ENCODE data around the gene OR5H6. TPM values are rescaled to one million over a fixed set of nuclear protein-coding genes. Genes with fewer than 3 reads are reported as not detected.

The OR5H6 gene
- polyA plus RNA-seq, 1 donor (not counting 4 experiments of a cell fraction or from before 2014, with no cell fraction given) = not detected

DNA sequence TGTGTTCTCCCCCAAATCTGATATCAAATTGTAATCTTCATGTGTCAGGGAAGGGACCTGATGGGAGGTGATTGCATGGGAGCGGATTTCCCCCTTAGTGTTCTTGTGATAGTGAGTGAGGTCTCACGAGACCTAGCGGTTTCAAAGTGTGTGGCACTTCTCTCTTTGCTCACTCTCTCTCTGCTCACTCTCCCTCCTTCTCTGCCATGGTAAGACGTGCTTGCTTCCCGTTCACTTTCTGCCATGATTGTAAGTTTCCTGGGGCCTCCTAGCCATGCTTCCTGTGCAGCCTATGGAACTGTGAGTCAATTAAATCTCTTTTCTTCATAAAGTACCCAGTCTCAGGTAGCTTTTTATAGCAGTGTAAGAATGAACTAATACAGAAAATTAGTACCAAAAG is 30.6 kb upstream of the OR5H6 start:
- Histone ChIP-seq H2AFZ (ENCODE audit: control insufficient read depth, low read length) (no peak overlapping the region), H3K9me3 (ENCODE audit: control insufficient read depth, low read depth, low read length) (no peaks in the 10 kb centered on the region), H3K4me3 (ENCODE audit: control insufficient read depth in 2 of 3, extremely low read depth in 1 of 3, insufficient read depth in 2 of 3, low read depth in 1 of 3, low read length in 3 of 3) (no peak overlapping the region), H3K4me1 (ENCODE audit: control insufficient read depth, extremely low read depth, insufficient read depth, low read length) (no peaks in the 10 kb centered on the region), H3K79me2 (ENCODE audit: control insufficient read depth, insufficient read depth, low read length) (no peaks in the 10 kb centered on the region), H3K27ac (ENCODE audit: control insufficient read depth, insufficient read depth, low read length) (no peak overlapping the region), H3K9me1 (ENCODE audit: control insufficient read depth, extremely low read depth, insufficient read depth, low read length) (no peaks in the 10 kb centered on the region), H3K4me2 (ENCODE audit: control insufficient read depth, extremely low read depth, insufficient read depth, low read depth, low read length) (no peak overlapping the region), H3K36me3 (ENCODE audit: control insufficient read depth in 2 of 2, extremely low read depth in 1 of 2, insufficient read depth in 2 of 2, low read length in 2 of 2) (no peaks in the 10 kb centered on the region), H4K20me1 (ENCODE audit: control insufficient read depth, extremely low read depth, insufficient read depth, low read length) (no peaks in the 10 kb centered on the region), H3K27me3 (ENCODE audit: control insufficient read depth, extremely low read depth, insufficient read depth, low read length) (no peaks in the 10 kb centered on the region), H3K9ac (ENCODE audit: control insufficient read depth, extremely low read depth, insufficient read depth, low read length) (no peak overlapping the region)
- FAIRE-seq = no peak
- dilution Hi-C loops (cut with MboI; ENCODE audit: extremely low pct_ligation_motif_present, low sequenced_read_pairs) = no loop called here
- no peak for DNase-seq (ENCODE audit: low read depth, low spot score)
- TF ChIP-seq, protein P1, sequence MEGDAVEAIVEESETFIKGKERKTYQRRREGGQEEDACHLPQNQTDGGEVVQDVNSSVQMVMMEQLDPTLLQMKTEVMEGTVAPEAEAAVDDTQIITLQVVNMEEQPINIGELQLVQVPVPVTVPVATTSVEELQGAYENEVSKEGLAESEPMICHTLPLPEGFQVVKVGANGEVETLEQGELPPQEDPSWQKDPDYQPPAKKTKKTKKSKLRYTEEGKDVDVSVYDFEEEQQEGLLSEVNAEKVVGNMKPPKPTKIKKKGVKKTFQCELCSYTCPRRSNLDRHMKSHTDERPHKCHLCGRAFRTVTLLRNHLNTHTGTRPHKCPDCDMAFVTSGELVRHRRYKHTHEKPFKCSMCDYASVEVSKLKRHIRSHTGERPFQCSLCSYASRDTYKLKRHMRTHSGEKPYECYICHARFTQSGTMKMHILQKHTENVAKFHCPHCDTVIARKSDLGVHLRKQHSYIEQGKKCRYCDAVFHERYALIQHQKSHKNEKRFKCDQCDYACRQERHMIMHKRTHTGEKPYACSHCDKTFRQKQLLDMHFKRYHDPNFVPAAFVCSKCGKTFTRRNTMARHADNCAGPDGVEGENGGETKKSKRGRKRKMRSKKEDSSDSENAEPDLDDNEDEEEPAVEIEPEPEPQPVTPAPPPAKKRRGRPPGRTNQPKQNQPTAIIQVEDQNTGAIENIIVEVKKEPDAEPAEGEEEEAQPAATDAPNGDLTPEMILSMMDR (optimal IDR thresholded peaks at IDR 0.05 in 1 of 3, IDR thresholded peaks at IDR 0.05 in 1 of 3, conservative IDR thresholded peaks at IDR 0.05 in 1 of 3; ENCODE audit: extremely low read depth in 1 of 3, insufficient read depth in 2 of 3, low read length in 3 of 3) = no peak
- no peak for TF ChIP-seq EZH2 (IDR thresholded peaks at IDR 0.05; ENCODE audit: low read length)

GRCh38 chr3:98240131-98240530 is 23.9 kb upstream of the OR5H6 start:
- no peaks in the 10 kb centered on the region for H4K20me1 ChIP-seq (ENCODE audit: control insufficient read depth, extremely low read depth, insufficient read depth, low read length)
- no peak for TF ChIP-seq EZH2 (IDR thresholded peaks at IDR 0.05; ENCODE audit: low read length)
- TF ChIP-seq, protein P1 (optimal IDR thresholded peaks at IDR 0.05 in 1 of 3, IDR thresholded peaks at IDR 0.05 in 1 of 3, conservative IDR thresholded peaks at IDR 0.05 in 1 of 3; ENCODE audit: extremely low read depth in 1 of 3, insufficient read depth in 2 of 3, low read length in 3 of 3) = no peak
- H3K9me1 ChIP-seq (ENCODE audit: control insufficient read depth, extremely low read depth, insufficient read depth, low read length) = no peaks in the 10 kb centered on the region
- FAIRE-seq (no peak), DNase-seq (ENCODE audit: low read depth, low spot score) (no peak)
- H3K4me2 ChIP-seq (ENCODE audit: control insufficient read depth, extremely low read depth, insufficient read depth, low read depth, low read length) = no peak overlapping the region
- no peaks in the 10 kb centered on the region for H3K4me1 ChIP-seq (ENCODE audit: control insufficient read depth, extremely low read depth, insufficient read depth, low read length)
- H3K27me3 ChIP-seq (ENCODE audit: control insufficient read depth, extremely low read depth, insufficient read depth, low read length) = no peaks in the 10 kb centered on the region
- H2AFZ ChIP-seq (ENCODE audit: control insufficient read depth, low read length) = no peak overlapping the region
- H3K36me3 ChIP-seq (ENCODE audit: control insufficient read depth in 2 of 2, extremely low read depth in 1 of 2, insufficient read depth in 2 of 2, low read length in 2 of 2) = no peaks in the 10 kb centered on the region
- H3K27ac ChIP-seq (ENCODE audit: control insufficient read depth, insufficient read depth, low read length) = no peak overlapping the region
- dilution Hi-C loops (cut with MboI; ENCODE audit: extremely low pct_ligation_motif_present, low sequenced_read_pairs) = no loop called here
- no peak overlapping the region for H3K4me3 ChIP-seq (ENCODE audit: control insufficient read depth in 2 of 3, extremely low read depth in 1 of 3, insufficient read depth in 2 of 3, low read depth in 1 of 3, low read length in 3 of 3)
- H3K79me2 ChIP-seq (ENCODE audit: control insufficient read depth, insufficient read depth, low read length) = no peaks in the 10 kb centered on the region
- no peaks in the 10 kb centered on the region for H3K9me3 ChIP-seq (ENCODE audit: control insufficient read depth, low read depth, low read length)
- H3K9ac ChIP-seq (ENCODE audit: control insufficient read depth, extremely low read depth, insufficient read depth, low read length) = no peak overlapping the region
